HepG2 (cell line): ENCODE data around the gene NMT2.

Experiments used
- DPF2 ChIP-seq: sonication (generic); formaldehyde crosslinking; IDR thresholded peaks from 2 replicates; pipeline ENCODE4 v1.4.0; 2020; ENCODE audit warnings: mild to moderate bottlenecking, low read depth, missing genetic modification reagents, borderline replicate concordance
- EP300 ChIP-seq, 3 experiments: sonication (generic) in 1 of 3; formaldehyde crosslinking in 1 of 3; IDR thresholded peaks; 2 replicates each; pipeline versions ENCODE4 v1.5.1 to v1.6.1; 2011 to 2020; ENCODE audit warnings: low read depth in 2 of 3, low read length in 2 of 3, borderline replicate concordance in 1 of 3, improper control_type of control experiment in 1 of 3, mild to moderate bottlenecking in 1 of 3, missing genetic modification reagents in 1 of 3, moderate library complexity in 1 of 3
- HMG20A ChIP-seq: IDR thresholded peaks from 2 replicates; pipeline ENCODE4 v1.6.1; 2016; ENCODE audit warnings: borderline replicate concordance
- HNRNPK ChIP-seq: fragments of 200-400 bp; formaldehyde crosslinking; IDR thresholded peaks from 2 replicates; pipeline ENCODE4 v1.6.1; 2018; ENCODE audit warnings: low read length, low read depth, moderate library complexity, mild to moderate bottlenecking; ENCODE audit not compliant: poor library complexity, severe bottlenecking
- NFYB ChIP-seq: sonication (generic); formaldehyde crosslinking; IDR thresholded peaks from 2 replicates; pipeline ENCODE4 v1.4.0; 2020; ENCODE audit warnings: missing genetic modification reagents
- POLR2A ChIP-seq, 2 experiments: IDR thresholded peaks; 2 replicates each; pipeline ENCODE4 v1.6.1; 2011; ENCODE audit warnings: low read depth in 2 of 2, low read length in 2 of 2, mild to moderate bottlenecking in 1 of 2, moderate library complexity in 1 of 2; ENCODE audit not compliant: insufficient read depth in 1 of 2
- RERE ChIP-seq: IDR thresholded peaks from 2 replicates; pipeline ENCODE4 v1.6.1; 2016; ENCODE audit warnings: low read depth, missing genetic modification reagents, missing compliant biosample characterization
- SRSF9 ChIP-seq: fragments of 200-400 bp; formaldehyde crosslinking; IDR thresholded peaks from 2 replicates; pipeline ENCODE4 v1.6.1; 2018; ENCODE audit warnings: borderline replicate concordance, mild to moderate bottlenecking, low read depth, low read length; ENCODE audit not compliant: insufficient read depth, poor library complexity, severe bottlenecking
- STAT6 ChIP-seq: sonication (generic); formaldehyde crosslinking; IDR thresholded peaks from 2 replicates; pipeline ENCODE4 v1.4.0; 2020; ENCODE audit warnings: missing genetic modification reagents, mild to moderate bottlenecking, borderline replicate concordance
- USF2 ChIP-seq, 2 experiments: sonication (generic) in 1 of 2; formaldehyde crosslinking in 1 of 2; IDR thresholded peaks; 2 replicates each; pipeline versions ENCODE4 v1.5.1 to v1.6.1; 2011 to 2020; ENCODE audit warnings: borderline replicate concordance in 1 of 2, low read depth in 1 of 2, low read length in 1 of 2, mild to moderate bottlenecking in 1 of 2, missing genetic modification reagents in 1 of 2, moderate library complexity in 1 of 2
- YY1 ChIP-seq: IDR thresholded peaks from 2 replicates; pipeline ENCODE4 v1.6.1; 2011; ENCODE audit warnings: low read length, low read depth, moderate library complexity, mild to moderate bottlenecking; ENCODE audit not compliant: insufficient read depth, insufficient replicate concordance

GRCh38 chr10:15092855-15093408 is 75.6 kb downstream of the NMT2 start:
- TF ChIP-seq POLR2A (IDR thresholded peaks at IDR 0.05; ENCODE audit: insufficient read depth in 1 of 2, low read depth in 2 of 2, low read length in 2 of 2): no peak
- TF ChIP-seq USF2 (IDR thresholded peaks at IDR 0.05; ENCODE audit: low read depth, low read length): no peak
- TF ChIP-seq USF2 (CRISPR knock-in tag; IDR thresholded peaks at IDR 0.05; ENCODE audit: borderline replicate concordance): no peak
- no peak for TF ChIP-seq STAT6 (CRISPR knock-in tag)
- no peak for TF ChIP-seq YY1
- TF ChIP-seq HMG20A (CRISPR knock-in tag): no peak
- no peak for TF ChIP-seq HNRNPK
- no peak for TF ChIP-seq DPF2 (CRISPR knock-in tag)
- no peak for TF ChIP-seq EP300 (IDR thresholded peaks at IDR 0.05; ENCODE audit: low read depth in 2 of 2, low read length in 2 of 2)
- no peak for TF ChIP-seq EP300 (CRISPR knock-in tag; IDR thresholded peaks at IDR 0.05; ENCODE audit: borderline replicate concordance)
- no peak for TF ChIP-seq NFYB
- no peak for TF ChIP-seq SRSF9
- no peak for TF ChIP-seq RERE (CRISPR knock-in tag)
